Right forelimb (tissue), 1 donor: ENCODE measurements around the gene C11orf68.

Experiments
- DNase-seq: peaks from one replicate; pipeline ENCODE4 v3.0.0-alpha.2; 2018

The C11orf68 gene

GRCh38 chr11:65870307-65870658, 48.6 kb downstream of the C11orf68 start:
- DNase-seq = no peak

- DNase-seq = no peak
Observed at GRCh38 chr11:65869643-65870306, 49.1 kb downstream of the C11orf68 start.

DNA sequence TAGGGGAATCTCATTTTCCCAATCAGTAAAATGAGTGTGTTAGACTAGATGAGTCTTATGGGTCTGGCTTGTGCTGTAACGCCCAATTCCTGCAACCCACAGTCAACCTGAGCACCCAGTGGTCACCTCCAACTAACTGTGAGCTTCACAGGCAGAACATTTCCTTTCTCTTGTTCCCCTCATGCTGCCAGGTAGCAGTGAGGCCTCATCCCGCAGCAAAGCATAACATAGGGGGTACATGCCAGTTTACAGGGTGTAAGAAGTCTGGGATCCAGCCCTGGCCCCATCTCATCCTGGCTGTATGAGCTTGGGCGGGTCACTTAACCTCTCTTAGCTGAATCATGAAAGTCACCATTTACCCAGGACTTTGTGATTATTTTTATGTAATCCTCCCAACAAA, 50.0 kb downstream of the C11orf68 start:
- no peak for DNase-seq

- DNase-seq = peak; percentile 45
Observed at GRCh38 chr11:65868076-65868667, 50.7 kb downstream of the C11orf68 start.

- peak; percentile 58 for DNase-seq
Observed at GRCh38 chr11:65867284-65868071, 51.4 kb downstream of the C11orf68 start.
